ENCODE data around the gene GPR156.

DNA sequence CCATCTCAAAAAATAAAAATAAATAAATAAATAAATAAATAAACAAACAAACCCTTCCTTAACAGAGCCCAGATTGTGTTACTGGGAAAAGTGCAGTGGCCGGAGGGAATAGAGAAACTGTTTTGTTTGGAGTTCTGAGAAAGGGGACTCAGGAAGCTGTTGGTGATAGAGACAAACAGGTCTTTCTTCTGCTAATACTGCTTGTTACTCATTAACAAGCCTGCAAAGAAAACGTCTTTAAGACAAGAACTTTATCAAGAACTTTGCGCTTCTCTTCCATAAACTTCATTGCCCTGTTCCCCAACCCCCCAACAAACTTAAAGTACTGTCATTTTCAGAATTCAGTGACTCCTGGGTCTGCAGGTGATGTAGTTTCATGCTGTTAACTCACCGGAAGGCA is 122.0 kb downstream of the GPR156 start:
- no peak for TF ChIP-seq MAX (IDR thresholded peaks at IDR 0.05; ENCODE audit: insufficient read depth, insufficient read length)
- TF ChIP-seq, protein P1, sequence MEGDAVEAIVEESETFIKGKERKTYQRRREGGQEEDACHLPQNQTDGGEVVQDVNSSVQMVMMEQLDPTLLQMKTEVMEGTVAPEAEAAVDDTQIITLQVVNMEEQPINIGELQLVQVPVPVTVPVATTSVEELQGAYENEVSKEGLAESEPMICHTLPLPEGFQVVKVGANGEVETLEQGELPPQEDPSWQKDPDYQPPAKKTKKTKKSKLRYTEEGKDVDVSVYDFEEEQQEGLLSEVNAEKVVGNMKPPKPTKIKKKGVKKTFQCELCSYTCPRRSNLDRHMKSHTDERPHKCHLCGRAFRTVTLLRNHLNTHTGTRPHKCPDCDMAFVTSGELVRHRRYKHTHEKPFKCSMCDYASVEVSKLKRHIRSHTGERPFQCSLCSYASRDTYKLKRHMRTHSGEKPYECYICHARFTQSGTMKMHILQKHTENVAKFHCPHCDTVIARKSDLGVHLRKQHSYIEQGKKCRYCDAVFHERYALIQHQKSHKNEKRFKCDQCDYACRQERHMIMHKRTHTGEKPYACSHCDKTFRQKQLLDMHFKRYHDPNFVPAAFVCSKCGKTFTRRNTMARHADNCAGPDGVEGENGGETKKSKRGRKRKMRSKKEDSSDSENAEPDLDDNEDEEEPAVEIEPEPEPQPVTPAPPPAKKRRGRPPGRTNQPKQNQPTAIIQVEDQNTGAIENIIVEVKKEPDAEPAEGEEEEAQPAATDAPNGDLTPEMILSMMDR (IDR thresholded peaks at IDR 0.05; ENCODE audit: extremely low read depth in 1 of 2, insufficient read depth in 1 of 2, low read depth in 1 of 2, low read length in 2 of 2): no peak
- TF ChIP-seq POLR2AphosphoS5 (IDR thresholded peaks at IDR 0.05; ENCODE audit: insufficient read depth, low read depth, low read length): no peak
- TF ChIP-seq EZH2 (IDR thresholded peaks at IDR 0.05; ENCODE audit: borderline replicate concordance, low read depth, low read length, severe bottlenecking): no peak
- no peak for TF ChIP-seq POLR2A (IDR thresholded peaks at IDR 0.05; ENCODE audit: low read depth, low read length)
- TF ChIP-seq MYC (IDR thresholded peaks at IDR 0.05; ENCODE audit: low read depth, low read length): no peak
- no peak for TF ChIP-seq FOS (IDR thresholded peaks at IDR 0.05; ENCODE audit: borderline replicate concordance, insufficient read depth, low read length)
- TF ChIP-seq GATA2 (IDR thresholded peaks at IDR 0.05; ENCODE audit: insufficient read depth, insufficient read length, low read depth, low read length): no peak
- TF ChIP-seq JUN (IDR thresholded peaks at IDR 0.05; ENCODE audit: borderline replicate concordance, insufficient read depth, insufficient read length, low read depth): no peak

All from endothelial cell of umbilical vein (primary cell).